IMR-90 (cell line): Measurements from ENCODE around the gene TNFRSF11A.

Experiments
- CEBPB ChIP-seq: IDR thresholded peaks from 2 replicates; pipeline ENCODE4 v1.6.1; 2012; ENCODE audit warnings: low read depth, low read length, improper control_type of control experiment
- FOS ChIP-seq: fragments of 150-350 bp; IDR thresholded peaks from 2 replicates; pipeline ENCODE4 v1.6.1; 2016; ENCODE audit warnings: low read depth, low read length
- MAZ ChIP-seq: IDR thresholded peaks from 2 replicates; pipeline ENCODE4 v1.6.1; 2012; ENCODE audit warnings: low read depth, mild to moderate bottlenecking, low read length, improper control_type of control experiment, moderate library complexity, borderline replicate concordance
- MXI1 ChIP-seq: IDR thresholded peaks from 2 replicates; pipeline ENCODE4 v1.6.1; 2012; ENCODE audit warnings: low read depth, mild to moderate bottlenecking, low read length, moderate library complexity, borderline replicate concordance
- NFE2L2 ChIP-seq: fragments of 150-350 bp; IDR thresholded peaks from 2 replicates; pipeline ENCODE4 v1.6.1; 2016; ENCODE audit warnings: low read depth, mild to moderate bottlenecking, low read length
- POLR2A ChIP-seq: IDR thresholded peaks from 2 replicates; pipeline ENCODE4 v1.6.1; 2012; ENCODE audit warnings: mild to moderate bottlenecking, low read depth, low read length
- RAD21 ChIP-seq: IDR thresholded peaks from 2 replicates; pipeline ENCODE4 v1.6.1; 2012; ENCODE audit warnings: low read length, improper control_type of control experiment
- RCOR1 ChIP-seq: IDR thresholded peaks from 2 replicates; pipeline ENCODE4 v1.6.1; 2012; ENCODE audit warnings: mild to moderate bottlenecking, low read length, improper control_type of control experiment; ENCODE audit not compliant: insufficient replicate concordance
- RFX5 ChIP-seq: IDR thresholded peaks from 2 replicates; pipeline ENCODE4 v1.8.0; 2012; ENCODE audit warnings: low read depth, mild to moderate bottlenecking, low read length, moderate library complexity
- SMC3 ChIP-seq: fragments of 150-350 bp; IDR thresholded peaks from 2 replicates; pipeline ENCODE4 v1.6.1; 2016; ENCODE audit warnings: low read depth, mild to moderate bottlenecking, antibody characterized with exemption, low read length, moderate library complexity
- TF ChIP-seq, protein P1 (sequence below): conservative IDR thresholded peaks from 2 replicates; pipeline ENCODE4 v1.5.1; 2012; ENCODE audit warnings: mild to moderate bottlenecking, low read depth, low read length, improper control_type of control experiment
- TF ChIP-seq, protein P2 (sequence below): fragments of 150-350 bp; IDR thresholded peaks from 2 replicates; pipeline ENCODE4 v1.6.1; 2017; ENCODE audit warnings: mild to moderate bottlenecking, antibody characterized with exemption, low read length, low read depth

DNA sequence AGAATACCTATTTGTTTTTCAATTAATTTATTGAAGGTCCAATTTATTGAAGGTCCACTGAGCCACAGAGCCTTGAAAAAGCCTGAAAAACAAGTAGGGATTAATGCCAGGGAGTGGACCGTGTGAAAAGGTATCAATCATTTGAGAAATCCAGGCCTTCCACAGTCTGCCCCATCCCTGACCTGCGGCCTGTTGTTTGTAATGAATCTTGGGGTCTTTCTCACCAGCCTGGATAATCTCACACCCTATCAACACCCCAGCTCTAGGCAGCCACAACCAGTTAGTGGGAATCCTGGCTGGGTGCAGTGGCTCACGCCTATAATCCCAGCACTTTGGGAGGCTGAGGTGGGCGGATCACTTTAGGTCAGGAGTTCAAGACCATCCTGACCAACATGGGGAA is 47.8 kb downstream of the TNFRSF11A start:
- TF ChIP-seq, protein P1, sequence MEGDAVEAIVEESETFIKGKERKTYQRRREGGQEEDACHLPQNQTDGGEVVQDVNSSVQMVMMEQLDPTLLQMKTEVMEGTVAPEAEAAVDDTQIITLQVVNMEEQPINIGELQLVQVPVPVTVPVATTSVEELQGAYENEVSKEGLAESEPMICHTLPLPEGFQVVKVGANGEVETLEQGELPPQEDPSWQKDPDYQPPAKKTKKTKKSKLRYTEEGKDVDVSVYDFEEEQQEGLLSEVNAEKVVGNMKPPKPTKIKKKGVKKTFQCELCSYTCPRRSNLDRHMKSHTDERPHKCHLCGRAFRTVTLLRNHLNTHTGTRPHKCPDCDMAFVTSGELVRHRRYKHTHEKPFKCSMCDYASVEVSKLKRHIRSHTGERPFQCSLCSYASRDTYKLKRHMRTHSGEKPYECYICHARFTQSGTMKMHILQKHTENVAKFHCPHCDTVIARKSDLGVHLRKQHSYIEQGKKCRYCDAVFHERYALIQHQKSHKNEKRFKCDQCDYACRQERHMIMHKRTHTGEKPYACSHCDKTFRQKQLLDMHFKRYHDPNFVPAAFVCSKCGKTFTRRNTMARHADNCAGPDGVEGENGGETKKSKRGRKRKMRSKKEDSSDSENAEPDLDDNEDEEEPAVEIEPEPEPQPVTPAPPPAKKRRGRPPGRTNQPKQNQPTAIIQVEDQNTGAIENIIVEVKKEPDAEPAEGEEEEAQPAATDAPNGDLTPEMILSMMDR = no peak
- TF ChIP-seq MXI1 (no peak), POLR2A (no peak), RFX5 (no peak), NFE2L2 (no peak), RAD21 (no peak), RCOR1 (no peak), MAZ (no peak), CEBPB (no peak), SMC3 (no peak), FOS (no peak)
- TF ChIP-seq, protein P2, sequence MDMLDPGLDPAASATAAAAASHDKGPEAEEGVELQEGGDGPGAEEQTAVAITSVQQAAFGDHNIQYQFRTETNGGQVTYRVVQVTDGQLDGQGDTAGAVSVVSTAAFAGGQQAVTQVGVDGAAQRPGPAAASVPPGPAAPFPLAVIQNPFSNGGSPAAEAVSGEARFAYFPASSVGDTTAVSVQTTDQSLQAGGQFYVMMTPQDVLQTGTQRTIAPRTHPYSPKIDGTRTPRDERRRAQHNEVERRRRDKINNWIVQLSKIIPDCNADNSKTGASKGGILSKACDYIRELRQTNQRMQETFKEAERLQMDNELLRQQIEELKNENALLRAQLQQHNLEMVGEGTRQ = no peak
